ENCODE results near the gene CCDC85A. TPM values are rescaled to one million over a fixed set of nuclear protein-coding genes. Genes with fewer than 3 reads are reported as not detected.

Gene CCDC85A
- total and polyA plus RNA-seq, 2 of the 4 experiments (the other 2 are of a cell fraction) = 1.1 to 2.2 TPM

- Histone ChIP-seq H2BK120ac (ENCODE audit: low read depth, low read length) (no peak overlapping the region), H3K27me3 (ENCODE audit: control insufficient read depth, insufficient read depth, low read length) (no peaks in the 10 kb centered on the region), H3K4me2 (ENCODE audit: low read depth, low read length) (no peak overlapping the region), H3K79me1 (ENCODE audit: low read depth in 1 of 2, low read length in 2 of 2) (no peaks in the 10 kb centered on the region), H3K4ac (ENCODE audit: low read depth, low read length) (no peak overlapping the region), H4K8ac (ENCODE audit: low read depth in 2 of 2, low read length in 2 of 2) (no peak overlapping the region), H3K9ac (ENCODE audit: low read depth, low read length) (no peak overlapping the region), H3K23ac (ENCODE audit: low read depth, low read length) (no peak overlapping the region), H3K18ac (ENCODE audit: low read depth, low read length) (no peak overlapping the region), H3K9me3 (ENCODE audit: control insufficient read depth, insufficient read depth, low read length) (no peaks in the 10 kb centered on the region), H2BK5ac (ENCODE audit: low read depth, low read length, poor library complexity, severe bottlenecking) (no peak overlapping the region), H4K5ac (ENCODE audit: low read depth, low read length) (no peak overlapping the region), H3K36me3 (ENCODE audit: control insufficient read depth, insufficient read depth, low read length) (no peaks in the 10 kb centered on the region), H2AFZ (replicated peaks; ENCODE audit: low read length, poor library complexity) (no peak overlapping the region), H3K56ac (ENCODE audit: extremely low read depth, insufficient read depth, low read length) (no peak overlapping the region), H2AK5ac (ENCODE audit: low read depth, low read length) (no peak overlapping the region), H3K14ac (replicated peaks; ENCODE audit: low read depth, low read length) (no peak overlapping the region), H3K4me3 (ENCODE audit: insufficient read depth, low read depth, low read length) (no peak overlapping the region), H2AK9ac (replicated peaks; ENCODE audit: low read depth, low read length, poor library complexity) (no peak overlapping the region), H4K20me1 (ENCODE audit: insufficient read depth, low read length) (no peaks in the 10 kb centered on the region), H2BK15ac (ENCODE audit: low read depth, low read length) (no peak overlapping the region), H3K9me1 (ENCODE audit: insufficient read depth, low read length) (no peaks in the 10 kb centered on the region), H4K91ac (ENCODE audit: insufficient read depth, low read depth, low read length) (no peak overlapping the region), H2BK20ac (ENCODE audit: low read depth, low read length) (no peak overlapping the region), H3K27ac (ENCODE audit: insufficient read depth, low read length) (no peak overlapping the region), H3K4me1 (ENCODE audit: control insufficient read depth, insufficient read depth, low read length) (no peaks in the 10 kb centered on the region)
- ATAC-seq (ENCODE audit: low read depth) = no peak
- no TSS peak for BruUV-seq (replicated peaks)
- CTCF ChIA-PET = no interaction called here
- in situ Hi-C loops (cut with MboI; ENCODE audit: low sequenced_read_pairs) = no loop called here
- intact Hi-C loops (cut with micrococcal nuclease) = no loop called here
- dilution Hi-C loops (cut with HindIII; ENCODE audit: low sequenced_read_pairs, unreplicated experiment) = no loop called here
- POLR2A ChIA-PET (ENCODE audit: unreplicated experiment) = no interaction called here
- TF ChIP-seq MAFK (IDR thresholded peaks at IDR 0.05; ENCODE audit: low read depth, low read length) (no peak), FOS (IDR thresholded peaks at IDR 0.05; ENCODE audit: low read depth, low read length) (no peak), CTCF (conservative IDR thresholded peaks at IDR 0.05; ENCODE audit: low read depth, low read length) (no peak), BHLHE40 (IDR thresholded peaks at IDR 0.05; ENCODE audit: low read depth, low read length) (no peak), CHD1 (IDR thresholded peaks at IDR 0.05; ENCODE audit: low read depth, low read length) (no peak), MAZ (IDR thresholded peaks at IDR 0.05; ENCODE audit: borderline replicate concordance, low read depth, low read length) (no peak), CEBPB (IDR thresholded peaks at IDR 0.05; ENCODE audit: low read depth, low read length) (no peak), RCOR1 (IDR thresholded peaks at IDR 0.05; ENCODE audit: insufficient replicate concordance, low read length) (no peak), RFX5 (IDR thresholded peaks at IDR 0.05; ENCODE audit: low read depth, low read length) (no peak), SMC3 (IDR thresholded peaks at IDR 0.05; ENCODE audit: low read depth, low read length) (no peak), NFE2L2 (IDR thresholded peaks at IDR 0.05; ENCODE audit: low read depth, low read length) (no peak), POLR2A (IDR thresholded peaks at IDR 0.05; ENCODE audit: low read depth, low read length) (no peak), MXI1 (IDR thresholded peaks at IDR 0.05; ENCODE audit: borderline replicate concordance, low read depth, low read length) (no peak)
- TF ChIP-seq, protein P1, sequence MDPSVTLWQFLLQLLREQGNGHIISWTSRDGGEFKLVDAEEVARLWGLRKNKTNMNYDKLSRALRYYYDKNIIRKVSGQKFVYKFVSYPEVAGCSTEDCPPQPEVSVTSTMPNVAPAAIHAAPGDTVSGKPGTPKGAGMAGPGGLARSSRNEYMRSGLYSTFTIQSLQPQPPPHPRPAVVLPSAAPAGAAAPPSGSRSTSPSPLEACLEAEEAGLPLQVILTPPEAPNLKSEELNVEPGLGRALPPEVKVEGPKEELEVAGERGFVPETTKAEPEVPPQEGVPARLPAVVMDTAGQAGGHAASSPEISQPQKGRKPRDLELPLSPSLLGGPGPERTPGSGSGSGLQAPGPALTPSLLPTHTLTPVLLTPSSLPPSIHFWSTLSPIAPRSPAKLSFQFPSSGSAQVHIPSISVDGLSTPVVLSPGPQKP (IDR thresholded peaks at IDR 0.05; ENCODE audit: borderline replicate concordance, low read depth, low read length) = no peak
- WGBS, 2 experiments (ENCODE audit: extremely low coverage in 2 of 2, insufficient read length in 1 of 2) = 33% methylated on average over 1 of the region's 3 CpGs; no CpG with 5 or more reads in 1 of the 2 experiments
- no peak for DNase-seq
Measured at GRCh38 chr2:56169521-56169920, 14.3 kb upstream of the CCDC85A start.

Data from IMR-90 (cell line).